SK-MEL-5 (cell line): Measurements from ENCODE around the gene MBNL2. TPM values are rescaled to one million over a fixed set of nuclear protein-coding genes. Genes with fewer than 3 reads are reported as not detected.

Source experiments
- DNase-seq: peaks from one replicate; pipeline ENCODE4 v3.0.0-alpha.2; 2016; ENCODE audit warnings: low read depth, low spot score
- in situ Hi-C: cut with HindIII; loops from 2 replicates; pipeline ENCODE4 v1.10.0; 2016; ENCODE audit warnings: low sequenced_read_pairs, high pct_unique_total_duplicates, low pct_unique_long_range_greater_than_20kb
- total RNA-seq: library from RNA; depleted of rRNA; stranded (reverse); fragments of >200 nt; shearing (Covaris generic); gene quantifications from 2 replicates; pipeline ENCODE4 v1.2.3, GENCODE V29; 2014

Gene MBNL2
- total RNA-seq, 1 experiment from 2014 or later = 17.9 TPM

- in situ Hi-C loops = loop anchor here (10.0 kb wide), 1 partner anchor 249 kb away; no protein-coding TSS in a partner anchor
These were observed 141.9 kb downstream of the MBNL2 start for GRCh38 chr13:97364031-97364430.

GRCh38 chr13:97364827-97365226 lies 142.7 kb downstream of the MBNL2 start:
- in situ Hi-C loops = loop anchor here (10.0 kb wide), 1 partner anchor 250 kb away; no protein-coding TSS in a partner anchor
- no peak for DNase-seq

More at GRCh38 chr13:97364031-97364430, 141.9 kb downstream of the MBNL2 start:
- DNase-seq = no peak

GRCh38 chr13:97366172-97366688 lies 144.1 kb downstream of the MBNL2 start:
- in situ Hi-C loops = loop anchor here (10.0 kb wide), 1 partner anchor 251 kb away; no protein-coding TSS in a partner anchor
- DNase-seq = peak; percentile 26

GRCh38 chr13:97367016-97367822 lies 145.1 kb downstream of the MBNL2 start:
- in situ Hi-C loops = loop anchor here (10.0 kb wide), 1 partner anchor 252 kb away; no protein-coding TSS in a partner anchor
- DNase-seq = peak; percentile 83

GRCh38 chr13:97369261-97369893 lies 147.2 kb downstream of the MBNL2 start:
- DNase-seq = peak; percentile 44
- in situ Hi-C loops = loop anchor here (10.0 kb wide), 1 partner anchor 255 kb away; no protein-coding TSS in a partner anchor

- no peak for DNase-seq
- in situ Hi-C loops = no loop called here
These were observed 149.5 kb downstream of the MBNL2 start for GRCh38 chr13:97371486-97372109.

GRCh38 chr13:97372936-97373335 lies 150.8 kb downstream of the MBNL2 start:
- no peak for DNase-seq
- in situ Hi-C loops = no loop called here

DNA sequence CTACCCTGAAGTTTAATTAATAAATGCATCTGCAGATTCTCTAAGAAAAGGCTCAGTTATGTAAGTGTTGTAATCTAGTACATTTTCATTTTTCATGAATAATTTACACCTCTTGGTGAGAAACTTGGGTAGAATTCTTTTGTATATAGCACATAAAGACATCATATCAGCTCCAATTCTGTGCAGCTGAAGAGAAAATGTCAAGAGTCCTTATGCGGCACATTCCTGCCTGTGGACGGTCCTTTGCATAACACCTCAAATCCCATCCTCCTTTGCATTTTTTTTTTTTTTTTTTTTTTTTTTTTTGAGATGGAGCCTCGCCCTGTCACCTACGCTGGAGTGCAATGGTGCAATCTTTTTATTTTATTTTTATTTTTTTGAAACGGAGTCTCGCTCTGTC lies 151.7 kb downstream of the MBNL2 start:
- in situ Hi-C loops = no loop called here
- DNase-seq = no peak

GRCh38 chr13:97376981-97377380 lies 154.8 kb downstream of the MBNL2 start:
- in situ Hi-C loops = no loop called here
- no peak for DNase-seq

DNA sequence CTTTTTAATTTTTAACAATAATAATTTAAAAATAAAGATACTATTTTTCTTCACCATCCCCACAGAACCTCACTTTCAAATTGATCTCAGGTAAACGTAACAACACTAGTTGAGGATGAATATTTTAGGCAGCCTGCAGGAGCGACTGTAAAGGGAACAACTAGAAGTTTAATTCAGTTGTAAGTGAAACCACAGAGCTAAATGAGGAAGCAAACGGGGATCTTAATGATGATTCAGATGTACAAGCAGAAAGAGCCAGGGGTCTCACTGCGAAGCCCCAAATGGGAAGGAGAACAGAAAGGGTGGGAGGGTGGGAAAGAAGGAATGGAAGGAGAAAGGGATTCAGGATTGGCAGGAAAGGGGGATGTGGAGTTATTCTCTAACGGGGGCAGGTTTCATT lies 157.3 kb downstream of the MBNL2 start:
- in situ Hi-C loops = no loop called here
- no peak for DNase-seq

GRCh38 chr13:97380696-97381095 lies 158.6 kb downstream of the MBNL2 start:
- no peak for DNase-seq
- in situ Hi-C loops = no loop called here

- in situ Hi-C loops = no loop called here
- DNase-seq = no peak
These were observed 159.1 kb downstream of the MBNL2 start for GRCh38 chr13:97381189-97381588.

DNA sequence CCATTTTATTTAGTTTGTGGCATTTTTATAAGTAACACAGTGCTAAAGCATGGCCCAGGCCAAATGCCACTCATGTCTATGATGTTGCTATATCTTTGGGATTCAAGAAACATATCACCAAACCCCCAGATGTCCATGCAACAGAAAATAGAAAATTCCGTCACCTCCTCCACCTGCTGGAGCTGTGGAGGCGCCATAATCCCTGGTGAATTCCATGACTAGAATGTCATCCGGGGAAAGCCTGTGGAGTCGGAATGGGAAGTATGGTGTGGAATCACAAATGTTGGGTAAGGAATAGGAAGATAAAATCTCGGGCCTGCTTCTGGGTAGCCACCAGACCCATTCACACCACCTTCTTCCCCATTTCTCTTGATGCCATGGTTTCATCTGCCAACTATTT lies 160.1 kb downstream of the MBNL2 start:
- in situ Hi-C loops = no loop called here
- DNase-seq = no peak

DNA sequence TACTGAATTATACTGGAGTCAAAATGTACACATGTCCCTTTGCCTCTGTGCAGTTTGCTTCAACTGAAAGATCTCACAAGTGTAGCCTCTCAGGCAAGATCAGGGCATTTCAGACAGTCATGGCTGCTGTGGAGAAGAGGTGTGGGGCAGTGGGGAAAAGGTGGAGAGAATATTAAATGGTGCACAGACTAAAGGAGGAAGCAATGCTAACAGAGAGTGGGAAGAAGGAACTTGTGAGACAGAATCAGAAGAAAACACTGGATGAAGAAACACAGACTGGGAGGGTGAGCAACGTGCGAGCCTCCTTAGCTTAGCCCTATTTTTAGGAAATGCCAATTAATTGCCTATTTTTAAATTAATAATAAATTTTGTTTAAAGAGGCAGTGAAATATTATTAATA lies 162.2 kb downstream of the MBNL2 start:
- DNase-seq = no peak
- in situ Hi-C loops = no loop called here

- in situ Hi-C loops = no loop called here
- no peak for DNase-seq
These were observed 163.0 kb downstream of the MBNL2 start for GRCh38 chr13:97385146-97385545.

DNA sequence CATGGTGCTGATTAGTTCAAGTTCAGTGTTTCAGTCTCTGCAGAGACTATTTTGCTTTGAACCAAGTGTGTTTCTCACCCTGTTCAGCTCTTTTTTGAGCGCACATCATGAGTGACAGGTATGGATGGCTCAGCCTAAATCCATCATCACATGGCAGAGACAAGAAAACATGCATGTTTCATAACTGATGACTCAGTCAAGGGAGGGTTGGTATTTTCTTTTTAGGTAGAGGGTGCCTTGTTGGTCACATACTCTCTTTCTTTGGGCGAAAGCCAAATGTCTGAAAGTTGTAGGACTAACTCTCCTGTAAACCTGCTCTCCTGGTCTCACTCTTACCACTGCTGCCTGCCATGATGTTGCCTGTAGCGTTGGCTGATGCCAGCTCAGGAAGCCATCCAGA lies 163.7 kb downstream of the MBNL2 start:
- no peak for DNase-seq
- in situ Hi-C loops = no loop called here

GRCh38 chr13:97386801-97387484 lies 164.8 kb downstream of the MBNL2 start:
- no peak for DNase-seq
- in situ Hi-C loops = no loop called here

DNA sequence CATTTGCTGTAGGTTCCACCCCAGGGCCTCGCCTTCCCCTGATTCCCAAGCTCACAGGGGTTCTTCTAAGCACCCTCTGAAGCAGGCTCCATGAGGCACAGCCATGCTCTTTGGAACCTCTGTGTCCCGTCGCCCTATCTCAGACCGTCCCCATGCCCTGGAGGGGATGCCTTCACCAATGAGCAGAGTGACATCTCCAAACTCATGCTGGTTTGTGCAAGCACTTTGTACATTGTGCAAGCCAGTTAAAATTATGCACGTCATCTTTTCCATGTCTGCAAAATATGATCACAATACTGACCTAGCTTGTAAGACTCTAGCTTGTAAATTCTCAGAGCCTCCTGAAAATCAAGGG lies 165.3 kb downstream of the MBNL2 start:
- in situ Hi-C loops = no loop called here
- no peak for DNase-seq
